Measurements from ENCODE around the gene ANTXRL. TPM values are rescaled to one million over a fixed set of nuclear protein-coding genes. Genes with fewer than 3 reads are reported as not detected.
"Not testable (repeated sequence)": the region's sequence is repeated elsewhere in the genome, so short reads cannot be mapped to it uniquely, and the experiment has no call there.

Gene ANTXRL
- polyA plus RNA-seq, 2 of the 4 experiments (the other 2 are of a cell fraction): 0.13 to 0.26 TPM

- H3K27ac ChIP-seq: peak overlapping the region; percentile 42 to 83; a peak in 4 of 6 replicates
- DNase-seq (ENCODE audit: low read depth in 1 of 2, low spot score in 1 of 2): no peak
- 95% methylated on average over 8 of the region's 8 CpGs for WGBS (ENCODE audit: missing lambda C conversion rate)
- H3K4me1 ChIP-seq: peaks cover 25% of the 10 kb centered on the region
- POLR2A ChIA-PET: no interaction called here
- H3K9me3 ChIP-seq: no peaks in the 10 kb centered on the region
- no peak overlapping the region for H3K4me2 ChIP-seq
- TF ChIP-seq BHLHE40 (IDR thresholded peaks at IDR 0.05; ENCODE audit: low read depth, low read length) (no peak), EHMT2 (IDR thresholded peaks at IDR 0.05; ENCODE audit: low read depth) (no peak), NFE2L2 (conservative IDR thresholded peaks at IDR 0.05; ENCODE audit: low read length) (no peak), RFX5 (IDR thresholded peaks at IDR 0.05) (no peak), GATA3 (IDR thresholded peaks at IDR 0.05; ENCODE audit: borderline replicate concordance) (no peak), HOXB13 (CRISPR knock-in tag; IDR thresholded peaks at IDR 0.05; ENCODE audit: low read depth) (no peak), MAFK (IDR thresholded peaks at IDR 0.05; ENCODE audit: partially characterized antibody) (no peak), KDM5A (IDR thresholded peaks at IDR 0.05) (no peak), JUN (IDR thresholded peaks at IDR 0.05) (no peak), E2F6 (IDR thresholded peaks at IDR 0.05; ENCODE audit: borderline replicate concordance, low read depth) (no peak), POLR2A (IDR thresholded peaks at IDR 0.05; ENCODE audit: low read length) (no peak), HES2 (IDR thresholded peaks at IDR 0.05) (no peak), BCL3 (IDR thresholded peaks at IDR 0.05) (no peak), ZFP36 (IDR thresholded peaks at IDR 0.05; ENCODE audit: borderline replicate concordance, partially characterized antibody) (no peak), MYC (IDR thresholded peaks at IDR 0.05; ENCODE audit: borderline replicate concordance, low read length) (no peak), ESRRA (IDR thresholded peaks at IDR 0.05; ENCODE audit: borderline replicate concordance, low read length) (no peak), CTCF (IDR thresholded peaks at IDR 0.05) (no peak), EP300 (IDR thresholded peaks at IDR 0.05) (no peak), MAX (IDR thresholded peaks at IDR 0.05) (no peak)
- ATAC-seq: peak; percentile 11 to 31; a peak in 3 of 6 replicates
- H3K4me3 ChIP-seq: no peak overlapping the region
- CTCF ChIA-PET: no interaction called here
- no peak for FAIRE-seq
These were observed 7.9 kb downstream of the ANTXRL start for GRCh38 chr10:46294641-46295220.

GRCh38 chr10:46295350-46296010, 8.7 kb downstream of the ANTXRL start:
- ATAC-seq, CTCF ChIA-PET: not testable (repeated sequence)

GRCh38 chr10:46296086-46296485, 9.3 kb downstream of the ANTXRL start:
- H3K4me1 ChIP-seq: peaks cover 25% of the 10 kb centered on the region
- FAIRE-seq; CTCF ChIA-PET; H3K9me3 ChIP-seq; POLR2A ChIA-PET; ATAC-seq; H3K4me3 ChIP-seq; H3K4me2 ChIP-seq; H3K27ac ChIP-seq; DNase-seq (ENCODE audit: low read depth in 1 of 2, low spot score in 1 of 2): not testable (repeated sequence)
- 67% methylated on average over 4 of the region's 4 CpGs for WGBS (ENCODE audit: missing lambda C conversion rate)

More at GRCh38 chr10:46295350-46296010, 8.7 kb downstream of the ANTXRL start:
- DNase-seq (ENCODE audit: low read depth in 1 of 2, low spot score in 1 of 2); FAIRE-seq; POLR2A ChIA-PET; H3K9me3 ChIP-seq; H3K4me3 ChIP-seq; H3K4me2 ChIP-seq; H3K27ac ChIP-seq: not testable (repeated sequence)
- WGBS (ENCODE audit: missing lambda C conversion rate): 60% methylated on average over 3 of the region's 3 CpGs
- H3K4me1 ChIP-seq: peaks cover 25% of the 10 kb centered on the region
